Activated naive CD4-positive, alpha-beta T cell treated with anti-CD3 and anti-CD28 coated beads for 36 hours (primary cell): ENCODE measurements around the gene PNPLA3. TPM values are rescaled to one million over a fixed set of nuclear protein-coding genes. Genes with fewer than 3 reads are reported as not detected.

Experiments used
- CTCF ChIA-PET: fragments of 350-600 bp; sonication (Branson Sonifier 250); formaldehyde crosslinking; loops from one replicate; lab custom pipeline; 2021; ENCODE audit warnings: antibody characterized with exemption; lab: Charles Lee
- DNase-seq: peaks from one replicate; pipeline ENCODE4 v3.0.0-alpha.2; 2020
- H3K27ac Mint-ChIP-seq: one replicate; pipeline ENCODE4 v1.8.0; 2021; ENCODE audit warnings: mild to moderate bottlenecking, mixed read lengths
- H3K27me3 Mint-ChIP-seq: one replicate; pipeline ENCODE4 v1.8.0; 2021; ENCODE audit warnings: low read depth, mixed read lengths
- H3K36me3 Mint-ChIP-seq: one replicate; pipeline ENCODE4 v1.8.0; 2021; ENCODE audit warnings: low read depth, mixed read lengths
- H3K4me1 Mint-ChIP-seq: one replicate; pipeline ENCODE4 v1.8.0; 2021; ENCODE audit warnings: low read depth, mixed read lengths
- H3K4me3 Mint-ChIP-seq: one replicate; pipeline ENCODE4 v1.8.0; 2021; ENCODE audit warnings: mild to moderate bottlenecking, moderate library complexity, mixed read lengths
- H3K9me3 Mint-ChIP-seq: one replicate; pipeline ENCODE4 v1.8.0; 2021; ENCODE audit warnings: mixed read lengths
- intact Hi-C: fragments of 100-400 bp; cut with micrococcal nuclease; formaldehyde crosslinking; loops from one replicate; pipeline ENCODE4 v1.15.1; 2023
- total RNA-seq, 2 experiments: library from RNA; stranded (reverse); gene quantifications; one replicate each; pipeline ENCODE4 v1.2.3, GENCODE V29; 2021

PNPLA3 gene, protein sequence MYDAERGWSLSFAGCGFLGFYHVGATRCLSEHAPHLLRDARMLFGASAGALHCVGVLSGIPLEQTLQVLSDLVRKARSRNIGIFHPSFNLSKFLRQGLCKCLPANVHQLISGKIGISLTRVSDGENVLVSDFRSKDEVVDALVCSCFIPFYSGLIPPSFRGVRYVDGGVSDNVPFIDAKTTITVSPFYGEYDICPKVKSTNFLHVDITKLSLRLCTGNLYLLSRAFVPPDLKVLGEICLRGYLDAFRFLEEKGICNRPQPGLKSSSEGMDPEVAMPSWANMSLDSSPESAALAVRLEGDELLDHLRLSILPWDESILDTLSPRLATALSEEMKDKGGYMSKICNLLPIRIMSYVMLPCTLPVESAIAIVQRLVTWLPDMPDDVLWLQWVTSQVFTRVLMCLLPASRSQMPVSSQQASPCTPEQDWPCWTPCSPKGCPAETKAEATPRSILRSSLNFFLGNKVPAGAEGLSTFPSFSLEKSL
- under 1 TPM; 0.29 to 0.77 TPM for total RNA-seq

DNA sequence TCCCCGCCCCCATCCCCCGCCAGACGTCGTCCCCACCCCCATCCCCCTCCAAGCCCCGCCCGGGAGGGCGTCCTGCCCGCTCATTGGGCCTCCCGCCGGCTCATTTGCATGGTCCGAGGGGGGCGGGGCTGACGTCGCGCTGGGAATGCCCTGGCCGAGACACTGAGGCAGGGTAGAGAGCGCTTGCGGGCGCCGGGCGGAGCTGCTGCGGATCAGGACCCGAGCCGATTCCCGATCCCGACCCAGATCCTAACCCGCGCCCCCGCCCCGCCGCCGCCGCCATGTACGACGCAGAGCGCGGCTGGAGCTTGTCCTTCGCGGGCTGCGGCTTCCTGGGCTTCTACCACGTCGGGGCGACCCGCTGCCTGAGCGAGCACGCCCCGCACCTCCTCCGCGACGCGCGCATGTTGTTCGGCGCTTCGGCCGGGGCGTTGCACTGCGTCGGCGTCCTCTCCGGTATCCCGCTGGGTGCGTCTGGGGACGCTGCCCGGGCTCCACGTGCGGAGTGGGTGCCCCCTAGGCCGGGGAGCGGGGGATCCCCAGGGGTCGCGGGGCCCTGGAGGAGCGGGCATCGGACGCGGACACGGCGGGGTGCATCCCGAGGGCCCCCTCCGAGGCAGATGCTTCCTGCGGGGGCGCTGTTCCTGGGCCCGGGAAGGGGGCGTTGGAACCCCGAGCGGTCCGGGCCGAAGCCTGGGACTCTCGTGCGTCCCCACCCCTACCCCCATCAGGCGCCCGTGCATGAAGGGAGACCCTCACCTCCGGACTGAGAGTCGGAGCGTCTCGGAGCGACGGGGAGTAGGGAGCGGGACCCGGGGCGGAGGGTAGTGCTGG, at the start of gene PNPLA3:
TSS of gene PNPLA3 (plus strand) at position 175 of the 834 bp plus-strand sequence. CDS start at position 282, 107 bp downstream.
- DNase-seq, result peak; percentile 83
- peak within 1 kb of the TSS; percentile 67 for H3K4me3 Mint-ChIP-seq

DNA sequence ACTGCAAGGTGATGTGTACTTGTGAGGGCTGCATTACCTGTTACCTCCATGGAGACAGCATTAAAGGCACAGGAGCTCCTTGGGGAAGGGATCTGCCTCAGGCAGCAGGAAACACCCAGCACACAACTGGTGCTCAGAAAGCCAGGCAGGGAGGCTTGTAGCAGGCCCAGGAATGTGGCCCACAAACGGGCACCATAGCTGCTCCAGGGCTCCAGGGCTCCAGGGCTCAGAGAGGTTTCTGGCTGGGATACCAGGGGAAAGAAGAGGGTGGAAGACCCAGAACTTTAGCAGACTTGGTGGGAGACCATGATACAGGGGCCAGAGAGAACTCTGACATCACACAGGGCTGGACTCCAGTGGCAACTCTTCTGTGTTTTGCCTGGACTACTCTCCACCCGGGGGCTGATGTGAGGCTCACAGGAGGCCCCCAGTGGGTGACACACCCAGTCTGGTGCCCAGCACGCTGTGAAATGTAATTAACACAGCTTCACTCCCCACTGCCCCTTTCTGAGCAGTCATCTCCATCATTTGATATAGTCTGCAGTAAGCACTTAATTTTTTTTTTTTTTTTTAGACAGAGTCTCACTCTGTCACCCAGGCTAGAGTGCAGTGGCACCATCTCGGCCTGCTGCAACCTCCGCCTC, 46.6 kb upstream of the PNPLA3 start:
- Mint-ChIP-seq H3K4me3 (no peak overlapping the region), H3K27me3 (peaks cover 25% of the 10 kb centered on the region), H3K9me3 (no peaks in the 10 kb centered on the region), H3K36me3 (no peaks in the 10 kb centered on the region), H3K27ac (no peak overlapping the region), H3K4me1 (no peaks in the 10 kb centered on the region)
- no peak for DNase-seq
- intact Hi-C loops, result no loop called here
- CTCF ChIA-PET, result interaction anchor here (1.0 kb wide), 1 partner anchor 8 kb away, joined by 3 read pairs; no protein-coding TSS in a partner anchor

More for the DNA sequence above, at the start of gene PNPLA3:
- Mint-ChIP-seq H3K9me3 (no peaks in the 10 kb centered on the region), H3K27ac (no peak within 1 kb of the TSS), H3K4me1 (peaks cover 4% of the 10 kb centered on the region), H3K27me3 (peaks cover 9% of the 10 kb centered on the region), H3K36me3 (no peaks in the 10 kb centered on the region)
- intact Hi-C loops, result loop anchor here (2.0 kb wide), 1 partner anchor 31 kb away; the partner anchor contains the start of gene SAMM50
- CTCF ChIA-PET, result interaction anchor here (0.8 to 0.9 kb wide), 2 partner anchors 18 to 21 kb away, joined by 3 to 4 read pairs; no protein-coding TSS in a partner anchor

DNA sequence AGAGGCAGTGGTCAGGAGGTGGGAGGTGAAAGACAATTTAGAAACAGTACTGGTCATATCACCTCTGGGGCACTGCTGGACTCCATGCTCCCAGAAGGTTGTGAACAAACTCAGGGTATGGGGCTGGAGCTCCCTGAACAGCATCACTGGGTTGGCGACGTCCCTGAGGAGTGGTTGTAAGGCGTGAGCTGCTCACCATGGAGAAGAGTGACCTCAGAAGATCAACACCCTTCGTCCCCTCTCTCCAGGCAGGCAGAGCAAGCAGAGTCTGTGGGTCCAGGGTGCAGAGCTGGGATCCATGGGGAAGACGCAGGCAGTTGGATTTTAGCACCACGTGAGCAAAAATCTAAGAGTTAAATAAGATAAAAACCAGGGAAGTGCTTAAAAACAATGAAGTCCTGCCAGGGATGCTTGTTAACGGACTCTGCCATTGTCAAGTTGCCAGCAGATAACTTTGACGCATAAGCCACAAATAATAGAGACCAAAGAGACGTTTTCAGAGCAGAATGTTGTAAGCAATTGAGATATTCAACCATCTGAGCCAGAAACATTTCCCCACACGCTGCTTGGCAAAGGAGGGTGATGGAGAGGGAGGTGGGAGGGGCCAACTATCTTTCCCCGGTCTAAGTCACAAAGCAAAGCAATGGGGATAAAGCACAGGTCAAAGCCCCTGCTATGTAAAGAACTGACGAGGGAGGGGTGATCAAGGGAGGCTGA, 45.4 kb upstream of the PNPLA3 start:
- CTCF ChIA-PET, result interaction anchor here (0.9 kb wide), 1 partner anchor 11 kb away, joined by 3 read pairs; no protein-coding TSS in a partner anchor
- H3K9me3 Mint-ChIP-seq, result no peaks in the 10 kb centered on the region
- no peak overlapping the region for H3K27ac Mint-ChIP-seq
- H3K27me3 Mint-ChIP-seq, result peaks cover 21% of the 10 kb centered on the region
- no peaks in the 10 kb centered on the region for H3K36me3 Mint-ChIP-seq
- no peaks in the 10 kb centered on the region for H3K4me1 Mint-ChIP-seq
- DNase-seq, result no peak
- H3K4me3 Mint-ChIP-seq, result no peak overlapping the region
- intact Hi-C loops, result no loop called here

DNA sequence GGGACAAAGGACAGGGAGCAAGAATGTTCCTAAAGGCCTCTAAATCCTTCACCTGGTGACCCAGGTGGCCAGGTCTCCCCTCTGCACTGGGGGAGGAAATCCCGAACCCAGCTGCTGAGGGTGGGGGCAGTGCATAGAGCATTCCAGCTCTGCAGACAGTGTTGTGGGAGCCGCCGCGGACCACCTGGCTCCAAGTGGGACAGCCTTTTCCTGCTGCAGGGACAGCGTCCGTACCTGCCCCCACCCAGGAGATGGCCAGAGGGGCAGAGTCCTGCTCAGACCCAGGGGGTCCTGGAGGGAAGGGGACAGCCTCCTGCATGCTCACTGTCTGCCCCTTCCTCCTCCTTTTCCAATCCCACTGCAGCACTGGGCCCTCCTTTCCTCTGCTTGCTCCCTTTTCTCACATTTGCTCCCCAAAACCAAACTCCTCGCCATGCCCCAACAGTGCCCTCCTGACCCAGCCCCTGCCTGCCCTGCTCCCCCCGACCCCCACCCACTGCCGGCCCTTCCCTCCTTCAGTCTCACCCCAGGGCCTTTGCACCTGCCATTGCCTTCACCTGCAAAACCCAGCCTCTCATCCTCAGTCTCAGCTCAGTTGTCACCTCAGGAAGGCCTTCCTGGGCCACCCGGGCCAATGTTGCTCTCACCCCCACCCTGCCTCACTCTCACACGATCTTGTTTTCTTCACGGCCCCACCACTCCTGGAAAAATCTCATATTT, 44.6 kb upstream of the PNPLA3 start:
- intact Hi-C loops, result no loop called here
- H3K4me1 Mint-ChIP-seq, result no peaks in the 10 kb centered on the region
- CTCF ChIA-PET, result interaction anchor here (0.7 kb wide), 1 partner anchor 108 kb away, joined by 3 read pairs; no protein-coding TSS in a partner anchor

DNA sequence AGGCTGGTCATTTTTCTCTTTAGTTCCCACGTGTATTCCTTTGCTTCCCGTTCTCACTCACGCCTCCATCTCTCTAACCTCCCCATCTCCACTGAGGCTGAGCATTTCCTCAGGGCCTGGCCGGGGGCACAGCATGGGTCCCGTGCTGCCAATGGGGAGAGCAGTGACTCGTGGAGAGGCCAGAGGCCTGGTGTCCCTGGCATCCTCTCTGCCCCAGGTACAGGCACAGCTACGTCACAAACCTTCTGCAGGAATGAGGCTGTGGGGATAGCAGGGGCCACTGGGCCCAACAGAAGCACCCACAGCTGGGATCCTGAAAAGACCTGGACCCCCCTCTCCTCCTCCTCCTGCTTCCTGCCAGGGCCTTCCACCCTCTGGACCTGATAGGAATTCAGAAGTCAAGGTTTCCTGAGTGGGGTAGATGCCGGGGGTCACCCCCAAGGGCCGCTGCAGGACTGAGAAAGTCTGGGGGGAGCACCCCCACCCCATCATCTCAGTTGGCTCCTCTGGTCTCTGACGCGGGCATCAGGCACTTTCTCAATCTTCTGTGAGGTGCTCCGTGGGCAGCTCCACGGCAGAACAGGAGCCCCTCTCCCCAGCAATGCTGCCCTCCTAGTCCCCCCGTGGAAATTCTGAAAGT, 43.6 kb upstream of the PNPLA3 start:
- Mint-ChIP-seq H3K36me3 (no peaks in the 10 kb centered on the region), H3K27ac (no peak overlapping the region), H3K27me3 (peaks cover 17% of the 10 kb centered on the region), H3K4me3 (no peak overlapping the region), H3K9me3 (no peaks in the 10 kb centered on the region), H3K4me1 (no peaks in the 10 kb centered on the region)
- no peak for DNase-seq
- CTCF ChIA-PET, result no interaction called here
- intact Hi-C loops, result loop anchor here (5.0 kb wide), 1 partner anchor 493 kb away; no protein-coding TSS in a partner anchor

More for the DNA sequence above, 44.6 kb upstream of the PNPLA3 start:
- Mint-ChIP-seq H3K36me3 (no peaks in the 10 kb centered on the region), H3K27ac (no peak overlapping the region), H3K9me3 (no peaks in the 10 kb centered on the region), H3K27me3 (peaks cover 16% of the 10 kb centered on the region), H3K4me3 (no peak overlapping the region)
- no peak for DNase-seq

DNA sequence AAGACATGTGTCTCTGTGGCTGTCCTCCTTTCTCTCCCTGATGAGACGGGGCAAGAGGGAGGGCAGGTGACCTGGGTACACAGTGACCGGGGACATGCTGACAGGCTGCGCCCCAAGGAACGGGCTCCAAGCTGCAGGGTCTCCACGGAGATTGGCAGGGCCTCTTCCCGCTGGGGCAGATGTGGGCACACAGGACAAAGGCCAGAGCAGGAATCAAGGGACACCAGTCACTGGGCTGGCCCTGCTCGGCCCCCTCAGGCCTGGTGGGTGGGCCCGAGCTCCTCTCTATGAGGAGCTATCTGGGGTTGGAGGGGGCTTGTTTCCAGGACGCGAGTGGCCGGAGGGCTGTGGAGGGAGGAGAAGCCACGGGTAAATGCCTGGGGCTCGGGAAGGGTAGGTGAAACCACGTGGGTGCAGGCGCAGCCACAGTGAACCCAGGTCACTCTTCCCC, 43.0 kb upstream of the PNPLA3 start:
- Mint-ChIP-seq H3K36me3 (no peaks in the 10 kb centered on the region), H3K27me3 (peaks cover 16% of the 10 kb centered on the region), H3K9me3 (no peaks in the 10 kb centered on the region), H3K4me3 (no peak overlapping the region), H3K27ac (no peak overlapping the region), H3K4me1 (no peaks in the 10 kb centered on the region)
- no peak for DNase-seq
- CTCF ChIA-PET, result no interaction called here
- intact Hi-C loops, result loop anchor here (5.0 kb wide), 1 partner anchor 493 kb away; no protein-coding TSS in a partner anchor

DNA sequence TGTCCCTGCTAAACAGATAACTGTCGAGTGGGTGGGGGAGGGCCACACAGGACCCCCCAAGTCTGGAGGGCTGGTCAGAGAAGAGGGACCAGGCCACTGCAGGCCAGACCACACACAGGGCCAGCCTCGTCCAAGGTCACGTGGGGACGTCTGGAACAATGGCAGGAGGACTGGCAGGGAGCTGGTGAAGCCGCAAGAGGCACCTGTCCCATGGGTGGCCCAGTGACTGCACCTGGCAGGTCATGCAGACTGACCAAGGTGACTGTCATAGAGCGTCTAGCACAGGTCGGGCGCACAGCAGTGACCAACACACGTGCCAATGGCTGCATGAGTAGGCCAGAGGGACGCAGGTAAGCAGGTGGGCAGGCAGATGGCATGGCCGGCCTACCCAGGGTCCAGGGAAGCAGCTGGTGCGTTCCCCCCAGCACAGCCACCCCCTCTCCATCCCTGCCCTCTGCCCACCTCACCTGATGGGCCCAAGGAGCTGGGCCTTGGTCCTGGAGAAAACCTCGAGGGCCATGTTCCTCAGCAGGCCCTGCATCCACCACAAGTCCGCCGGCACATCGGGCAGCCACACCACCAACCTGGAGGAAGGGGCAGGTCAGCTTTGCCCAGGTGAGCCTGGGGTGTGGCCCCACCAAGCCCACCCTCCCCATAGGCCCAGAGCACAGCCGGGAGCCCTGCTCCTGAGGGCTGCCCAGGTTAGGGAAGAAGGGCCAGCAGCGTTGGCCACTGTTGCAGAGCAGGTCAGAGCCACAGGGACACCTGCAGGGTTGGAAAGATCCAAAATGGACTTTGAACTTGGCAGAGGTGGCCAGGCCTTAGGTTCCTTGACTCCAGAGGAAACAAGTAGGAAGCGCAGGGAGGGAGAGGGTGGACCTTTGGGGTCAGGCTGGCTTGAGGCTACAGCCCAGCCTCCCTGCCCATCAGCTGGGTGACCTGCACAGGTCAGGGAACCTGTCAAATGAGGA, 42.2 kb upstream of the PNPLA3 start:
- Mint-ChIP-seq H3K4me1 (no peaks in the 10 kb centered on the region), H3K36me3 (no peaks in the 10 kb centered on the region), H3K27me3 (peaks cover 18% of the 10 kb centered on the region), H3K9me3 (no peaks in the 10 kb centered on the region), H3K4me3 (no peak overlapping the region), H3K27ac (no peak overlapping the region)
- intact Hi-C loops, result loop anchor here (5.0 kb wide), 1 partner anchor 494 kb away; no protein-coding TSS in a partner anchor
- CTCF ChIA-PET, result interaction anchor here (0.6 to 2.6 kb wide), 3 partner anchors 54 to 91 kb away, joined by 3 to 26 read pairs (median 3); no protein-coding TSS in a partner anchor
- no peak for DNase-seq

DNA sequence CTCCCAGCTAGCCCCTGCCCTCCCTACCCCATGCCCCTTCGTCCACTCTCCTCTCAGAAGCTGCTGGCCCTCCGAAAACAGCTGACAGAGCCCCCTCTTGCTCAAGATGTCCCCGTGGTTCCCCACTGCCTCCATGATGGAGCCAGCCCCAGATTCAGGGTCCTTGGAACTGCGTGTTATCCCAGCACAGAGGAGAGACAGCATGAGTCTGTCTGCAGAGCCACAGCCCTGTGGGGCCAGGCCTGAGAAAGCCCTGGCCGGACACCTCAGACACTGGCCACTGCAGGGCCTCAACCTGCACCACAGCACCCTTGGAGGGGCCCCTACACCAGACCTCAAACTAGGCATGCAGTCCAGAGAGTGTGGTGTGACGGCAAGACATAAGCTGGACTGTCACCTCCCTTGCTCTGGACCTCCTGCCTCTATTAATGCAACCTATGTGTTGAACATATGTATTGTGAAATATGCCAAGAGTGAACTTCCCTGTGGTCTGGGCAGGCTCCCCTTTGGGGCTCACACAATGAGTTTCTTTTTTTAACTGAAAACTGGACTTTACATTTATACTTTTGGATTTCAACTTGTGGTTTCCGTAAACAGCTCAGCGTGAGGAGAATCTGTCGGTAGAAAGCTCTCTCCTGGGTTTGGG, 41.4 kb upstream of the PNPLA3 start:
- intact Hi-C loops, result loop anchor here (5.0 kb wide), 1 partner anchor 495 kb away; no protein-coding TSS in a partner anchor

DNA sequence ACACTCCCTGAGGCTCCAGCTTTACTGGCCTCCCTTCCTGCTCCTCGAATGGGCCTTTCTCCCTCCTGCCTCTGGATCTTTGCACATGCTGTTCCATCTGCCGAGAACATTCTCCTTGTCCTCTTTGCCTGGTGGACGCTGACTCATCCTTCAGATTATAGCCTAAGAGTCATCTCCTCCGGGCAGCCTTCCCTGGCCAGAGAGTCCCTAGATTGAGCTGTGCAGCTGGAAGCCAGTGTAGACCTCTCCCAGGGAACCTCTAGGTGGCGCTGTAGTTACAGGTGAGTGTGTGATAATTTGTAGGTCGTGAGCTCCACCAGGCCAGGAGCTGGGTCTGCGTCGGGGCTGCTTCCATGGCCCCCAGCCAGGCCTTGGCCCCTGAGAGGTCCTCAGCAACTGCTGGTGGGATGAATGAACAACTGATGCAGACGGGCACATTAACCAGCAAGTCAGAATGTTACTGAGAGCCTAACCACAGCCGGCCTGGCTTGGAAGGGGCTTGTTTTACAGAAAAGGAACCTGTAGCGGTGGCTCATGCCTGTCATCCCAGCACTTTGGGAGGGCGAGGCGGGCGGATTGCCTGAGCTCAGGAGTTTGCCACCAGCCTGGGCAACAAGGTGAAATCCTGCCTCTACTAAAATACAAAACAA, 40.5 kb upstream of the PNPLA3 start:
- Mint-ChIP-seq H3K4me1 (no peaks in the 10 kb centered on the region), H3K9me3 (no peaks in the 10 kb centered on the region), H3K36me3 (no peaks in the 10 kb centered on the region), H3K4me3 (no peak overlapping the region), H3K27ac (no peak overlapping the region), H3K27me3 (peaks cover 21% of the 10 kb centered on the region)
- CTCF ChIA-PET, result interaction anchor here (0.6 to 2.6 kb wide), 13 partner anchors 15 to 1207 kb away, joined by 3 to 26 read pairs (median 4); no protein-coding TSS in a partner anchor
- intact Hi-C loops, result loop anchor here (1.0 to 5.0 kb wide), 2 partner anchors 63 to 496 kb away; no protein-coding TSS in a partner anchor
- DNase-seq, result peak; percentile 74

More for the DNA sequence above, 41.4 kb upstream of the PNPLA3 start:
- Mint-ChIP-seq H3K4me1 (no peaks in the 10 kb centered on the region), H3K27ac (no peak overlapping the region), H3K9me3 (no peaks in the 10 kb centered on the region), H3K4me3 (no peak overlapping the region), H3K27me3 (peaks cover 20% of the 10 kb centered on the region), H3K36me3 (no peaks in the 10 kb centered on the region)
- no peak for DNase-seq
- CTCF ChIA-PET, result interaction anchor here (0.6 to 2.6 kb wide), 10 partner anchors 16 to 1206 kb away, joined by 3 to 26 read pairs (median 4); no protein-coding TSS in a partner anchor
